Thymus (tissue), 11 donors: ENCODE data around the gene MED7. TPM values are rescaled to one million over a fixed set of nuclear protein-coding genes. Genes with fewer than 3 reads are reported as not detected.

ENCODE experiments used
- DNase-seq, 9 donors: peaks; one replicate each; pipeline ENCODE4 v3.0.0-alpha.2; 2013; ENCODE audit warnings: low spot score in 9 of 9, low read depth in 6 of 9, missing footprints in 1 of 9
- H3K27ac ChIP-seq, 2 donors: one replicate each; pipeline ENCODE4 v1.5.1; 2013; ENCODE audit warnings: control low read depth in 1 of 2, low read depth in 1 of 2, low read length in 1 of 2, mild to moderate bottlenecking in 1 of 2, moderate library complexity in 1 of 2
- H3K27me3 ChIP-seq, 2 donors: one replicate each; pipeline ENCODE4 v1.5.1; 2013; ENCODE audit warnings: low read length in 1 of 2; ENCODE audit not compliant: control insufficient read depth in 2 of 2, insufficient read depth in 1 of 2
- H3K36me3 ChIP-seq, 2 donors: one replicate each; pipeline ENCODE4 v1.5.1; 2013; ENCODE audit warnings: low read length in 1 of 2, mild to moderate bottlenecking in 1 of 2, moderate library complexity in 1 of 2; ENCODE audit not compliant: control insufficient read depth in 2 of 2, insufficient read depth in 2 of 2
- H3K4me1 ChIP-seq, 2 donors: one replicate each; pipeline ENCODE4 v1.5.1; 2013; ENCODE audit warnings: low read length in 2 of 2; ENCODE audit not compliant: control insufficient read depth in 2 of 2, insufficient read depth in 2 of 2
- H3K4me3 ChIP-seq, 2 donors: one replicate each; pipeline ENCODE4 v1.5.1; 2013; ENCODE audit warnings: low read length in 2 of 2, control low read depth in 1 of 2, mild to moderate bottlenecking in 1 of 2
- H3K9me3 ChIP-seq, 2 donors: one replicate each; pipeline ENCODE4 v1.5.1; 2013; ENCODE audit warnings: low read length in 1 of 2, mild to moderate bottlenecking in 1 of 2; ENCODE audit not compliant: control insufficient read depth in 2 of 2, insufficient read depth in 1 of 2
- WGBS: extraction: QIAGEN DNeasy Blood & Tissue Kit; methylation state at CpG from one replicate; pipeline ENCODE4 v1.1.7; 2013; 5-methylcytosine and 5-hydroxymethylcytosine counted together
- polyA plus RNA-seq: library from polyadenylated mRNA; stranded (reverse); fragments of 200-250 nt; gene quantifications from one replicate; pipeline ENCODE4 v1.2.3, GENCODE V29; 2013
- total RNA-seq: library from RNA; stranded (reverse); fragments of 120-200 nt; gene quantifications from one replicate; pipeline ENCODE4 v1.2.4, GENCODE V29; 2013
- donor health status: healthy.

MED7 gene
- total and polyA plus RNA-seq, 2 donors, result 17.0 to 40.2 TPM

DNA sequence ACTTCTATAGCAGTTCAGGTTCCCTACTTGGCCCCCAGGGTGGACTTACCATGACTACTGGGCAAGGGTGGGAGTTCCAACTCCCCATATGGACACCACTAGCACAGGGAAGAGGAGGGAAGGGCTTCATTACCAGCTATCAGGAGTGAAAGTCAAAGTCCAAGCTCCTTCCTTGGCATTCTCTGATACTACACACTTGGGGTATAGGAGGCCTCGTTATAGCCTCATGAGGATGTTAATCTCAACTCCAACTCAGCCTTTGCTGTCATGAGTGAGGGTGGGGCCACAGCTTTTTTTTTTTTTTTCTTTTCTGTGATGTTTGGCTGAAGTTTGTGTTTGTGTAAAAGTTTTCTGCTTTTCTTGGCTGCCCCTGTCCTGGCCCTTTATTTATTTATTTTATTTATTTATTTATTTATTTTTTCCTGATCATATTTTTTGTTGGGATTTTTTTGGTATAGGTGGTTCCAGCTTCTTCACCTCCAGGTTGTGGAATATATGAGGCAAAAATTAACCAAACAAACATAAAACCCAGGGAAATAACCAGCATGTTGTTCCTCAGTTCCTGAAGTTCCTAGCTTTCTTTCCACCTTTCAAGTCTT is 14.7 kb upstream of the MED7 start:
- 98% methylated on average over 1 of the region's 1 CpG for WGBS

GRCh38 chr5:157155297-157155696 is 12.6 kb upstream of the MED7 start:
- no peak overlapping the region for H3K27ac ChIP-seq
- no peak overlapping the region for H3K4me3 ChIP-seq
- peaks cover 0 to 29% of the 10 kb centered on the region in 2 donors for H3K4me1 ChIP-seq
- no peaks in the 10 kb centered on the region for H3K27me3 ChIP-seq
- no peaks in the 10 kb centered on the region for H3K9me3 ChIP-seq
- no peaks in the 10 kb centered on the region for H3K36me3 ChIP-seq
- 96% methylated on average over 3 of the region's 3 CpGs for WGBS
- no peak for DNase-seq

More for the DNA sequence above, 14.7 kb upstream of the MED7 start:
- Histone ChIP-seq H3K27ac (no peak overlapping the region), H3K9me3 (no peaks in the 10 kb centered on the region), H3K4me3 (no peak overlapping the region), H3K4me1 (peaks cover 0 to 28% of the 10 kb centered on the region in 2 donors), H3K36me3 (no peaks in the 10 kb centered on the region), H3K27me3 (no peaks in the 10 kb centered on the region)
- no peak for DNase-seq

DNA sequence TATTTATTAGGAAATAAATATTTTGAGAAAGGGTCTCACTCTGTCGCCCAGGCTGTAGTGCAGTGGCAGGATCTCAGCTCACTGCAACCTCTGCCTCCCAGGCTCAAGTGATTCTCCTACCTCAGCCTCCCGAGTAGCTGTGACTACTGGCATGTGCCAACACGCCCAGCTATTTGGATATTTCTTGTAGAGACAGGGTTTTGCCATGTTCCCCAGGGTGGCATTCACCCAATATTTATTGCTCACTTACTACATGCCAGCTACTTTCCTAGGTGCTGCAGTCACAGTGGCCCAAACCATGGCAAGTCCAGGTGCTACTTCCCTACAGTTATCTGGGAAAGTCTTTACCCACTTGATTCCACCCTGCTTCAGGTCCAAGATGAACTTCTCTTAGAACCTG is 8.3 kb upstream of the MED7 start:
- 94% methylated on average over 3 of the region's 3 CpGs for WGBS

GRCh38 chr5:157148734-157149615 is 6.3 kb upstream of the MED7 start:
- 88% methylated on average over 14 of the region's 14 CpGs for WGBS
- Histone ChIP-seq H3K36me3 (no peaks in the 10 kb centered on the region), H3K9me3 (no peaks in the 10 kb centered on the region), H3K27ac (no peak overlapping the region), H3K4me3 (no peak overlapping the region), H3K27me3 (no peaks in the 10 kb centered on the region), H3K4me1 (peaks cover under 1 to 16% of the 10 kb centered on the region in 2 donors)
- peak; percentile 52 to 94 (median 87) for DNase-seq

More for the DNA sequence above, 8.3 kb upstream of the MED7 start:
- no peak overlapping the region for H3K4me3 ChIP-seq
- H3K36me3 ChIP-seq, result no peaks in the 10 kb centered on the region
- no peak for DNase-seq
- H3K27me3 ChIP-seq, result no peaks in the 10 kb centered on the region
- peaks cover 0 to 16% of the 10 kb centered on the region in 2 donors for H3K4me1 ChIP-seq
- H3K9me3 ChIP-seq, result no peaks in the 10 kb centered on the region
- H3K27ac ChIP-seq, result no peak overlapping the region

DNA sequence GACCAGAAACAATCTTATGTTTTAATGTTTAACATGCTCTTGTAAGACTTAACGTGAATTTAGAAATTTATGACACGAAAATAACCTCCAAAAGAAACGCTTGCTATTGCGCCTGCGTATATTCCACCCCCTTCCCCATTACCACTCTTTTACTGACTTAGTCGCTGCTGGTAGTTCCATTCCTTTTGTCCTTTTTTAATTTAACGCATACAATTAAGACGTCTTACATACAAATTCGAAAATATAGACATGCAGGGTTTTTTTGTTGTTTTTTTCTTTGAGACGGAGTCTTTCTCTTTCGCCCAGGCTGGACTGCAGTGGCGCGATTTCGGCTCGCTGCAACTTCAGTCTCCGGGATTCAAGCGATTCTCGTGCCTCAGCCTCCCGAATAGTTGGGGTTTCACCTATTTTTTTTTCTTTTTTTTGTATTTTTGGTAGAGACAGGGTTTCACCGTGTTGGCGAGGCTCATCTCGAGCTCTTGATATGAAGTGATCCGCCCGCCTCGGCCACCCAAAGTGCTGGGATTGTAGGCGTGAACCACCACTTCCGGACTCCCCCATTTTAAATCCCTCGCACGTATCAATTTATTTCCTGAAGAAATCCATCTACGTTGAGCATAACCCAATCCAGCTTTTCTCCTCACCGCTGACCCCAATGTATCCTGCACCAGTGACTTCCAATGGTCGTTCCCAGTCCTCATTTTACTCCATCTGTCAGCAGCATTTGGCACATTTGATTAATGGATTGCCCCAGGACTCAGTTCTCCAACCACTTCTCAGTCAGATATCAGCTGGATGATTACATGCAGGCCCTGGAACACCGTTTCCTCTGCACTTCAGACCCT is 684 bp upstream of the MED7 start:
- H3K4me3 ChIP-seq, result peak overlapping the region; percentile 84 to 97
- 9% methylated on average over 33 of the region's 33 CpGs for WGBS
- H3K27ac ChIP-seq, result peak overlapping the region; percentile 89 to 94
- peaks cover 13 to 20% of the 10 kb centered on the region in 2 donors for H3K4me1 ChIP-seq
- no peaks in the 10 kb centered on the region for H3K9me3 ChIP-seq
- H3K36me3 ChIP-seq, result peaks cover 5 to 7% of the 10 kb centered on the region in 2 donors
- DNase-seq, result peak in 2 of 9 donors; percentile 41
- no peaks in the 10 kb centered on the region for H3K27me3 ChIP-seq

GRCh38 chr5:157137691-157138090 is 5.0 kb downstream of the MED7 start:
- Histone ChIP-seq H3K9me3 (no peaks in the 10 kb centered on the region), H3K4me3 (no peak overlapping the region), H3K27me3 (no peaks in the 10 kb centered on the region), H3K27ac (no peak overlapping the region), H3K4me1 (peaks cover 9 to 12% of the 10 kb centered on the region in 2 donors), H3K36me3 (peaks cover 11 to 30% of the 10 kb centered on the region in 2 donors)
- DNase-seq, result no peak
- WGBS, result 97% methylated on average over 6 of the region's 6 CpGs

DNA sequence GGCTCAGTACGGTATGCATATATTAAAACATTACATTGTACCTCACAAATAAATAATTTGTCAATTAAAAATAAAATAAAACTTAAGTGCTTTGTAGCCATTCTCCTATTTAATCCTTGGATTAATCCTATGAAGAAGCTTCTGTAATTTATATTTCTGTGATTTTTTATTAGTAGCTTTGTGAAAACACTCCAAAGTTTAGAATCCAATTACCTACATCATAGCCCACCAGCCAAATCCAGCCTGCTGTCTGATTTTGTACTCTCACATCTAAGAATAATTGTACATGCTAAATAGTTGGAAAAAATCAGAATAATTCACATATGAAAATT is 10.4 kb downstream of the MED7 start:
- WGBS, result 28% methylated on average over 1 of the region's 1 CpG
- H3K4me1 ChIP-seq, result no peaks in the 10 kb centered on the region
- DNase-seq, result no peak
- no peaks in the 10 kb centered on the region for H3K27me3 ChIP-seq
- H3K27ac ChIP-seq, result no peak overlapping the region
- H3K36me3 ChIP-seq, result peaks cover under 1 to 14% of the 10 kb centered on the region in 2 donors
- H3K9me3 ChIP-seq, result no peaks in the 10 kb centered on the region
- H3K4me3 ChIP-seq, result no peak overlapping the region

GRCh38 chr5:157130925-157131324 is 11.7 kb downstream of the MED7 start:
- Histone ChIP-seq H3K4me3 (no peak overlapping the region), H3K36me3 (peaks cover 0 to 3% of the 10 kb centered on the region in 2 donors), H3K4me1 (no peaks in the 10 kb centered on the region), H3K9me3 (no peaks in the 10 kb centered on the region), H3K27ac (no peak overlapping the region), H3K27me3 (no peaks in the 10 kb centered on the region)
- 72% methylated on average over 7 of the region's 7 CpGs for WGBS
- no peak for DNase-seq

GRCh38 chr5:157121709-157122108 is 21.0 kb downstream of the MED7 start:
- Histone ChIP-seq H3K36me3 (no peaks in the 10 kb centered on the region), H3K27me3 (no peaks in the 10 kb centered on the region), H3K27ac (no peak overlapping the region), H3K4me3 (no peak overlapping the region), H3K9me3 (peaks cover 0 to 7% of the 10 kb centered on the region in 2 donors), H3K4me1 (peaks cover 0 to 4% of the 10 kb centered on the region in 2 donors)
- no peak for DNase-seq
